ENCODE measurements around the gene ECE2. TPM values are rescaled to one million over a fixed set of nuclear protein-coding genes. Genes with fewer than 3 reads are reported as not detected.

Gene ECE2
- polyA plus RNA-seq, 2 donors, result not detected

GRCh38 chr3:184317201-184317600 is 41.4 kb downstream of the ECE2 start:
- Histone ChIP-seq H3K27ac (ENCODE audit: low read depth in 2 of 2, low read length in 1 of 2) (peak overlapping the region; percentile 68 to 99), H3K9me3 (ENCODE audit: control insufficient read depth in 2 of 2, insufficient read depth in 1 of 2, low read depth in 1 of 2, low read length in 1 of 2) (no peaks in the 10 kb centered on the region), H3K36me3 (ENCODE audit: control insufficient read depth in 2 of 2, insufficient read depth in 2 of 2, low read length in 1 of 2) (peaks cover 7 to 36% of the 10 kb centered on the region in 2 donors), H3K4me3 (ENCODE audit: low read depth in 1 of 2, low read length in 2 of 2) (peak overlapping the region; percentile 84), H3K27me3 (ENCODE audit: control insufficient read depth in 1 of 2, insufficient read depth in 2 of 2, low read length in 2 of 2) (no peaks in the 10 kb centered on the region), H3K4me1 (ENCODE audit: control insufficient read depth in 2 of 2, insufficient read depth in 2 of 2, low read length in 1 of 2) (peaks cover 0 to 28% of the 10 kb centered on the region in 2 donors)
- 45 to 58% methylated on average over 5 of the region's 5 CpGs for WGBS, 2 donors

- peak overlapping the region; percentile 49 to 54 for H3K4me3 ChIP-seq (ENCODE audit: low read depth in 1 of 2, low read length in 2 of 2)
- H3K27ac ChIP-seq (ENCODE audit: low read depth in 2 of 2, low read length in 1 of 2), result peak overlapping the region; percentile 98 to 99
- peaks cover 25 to 61% of the 10 kb centered on the region in 2 donors for H3K36me3 ChIP-seq (ENCODE audit: control insufficient read depth in 2 of 2, insufficient read depth in 2 of 2, low read length in 1 of 2)
- H3K27me3 ChIP-seq (ENCODE audit: control insufficient read depth in 1 of 2, insufficient read depth in 2 of 2, low read length in 2 of 2), result no peaks in the 10 kb centered on the region
- no peaks in the 10 kb centered on the region for H3K9me3 ChIP-seq (ENCODE audit: control insufficient read depth in 2 of 2, insufficient read depth in 1 of 2, low read depth in 1 of 2, low read length in 1 of 2)
- H3K4me1 ChIP-seq (ENCODE audit: control insufficient read depth in 2 of 2, insufficient read depth in 2 of 2, low read length in 1 of 2), result peaks cover 0 to 28% of the 10 kb centered on the region in 2 donors
- 0 to 6% methylated on average over 4 of the region's 4 CpGs for WGBS, 2 donors
These were observed 44.3 kb downstream of the ECE2 start for GRCh38 chr3:184320104-184320445.

DNA sequence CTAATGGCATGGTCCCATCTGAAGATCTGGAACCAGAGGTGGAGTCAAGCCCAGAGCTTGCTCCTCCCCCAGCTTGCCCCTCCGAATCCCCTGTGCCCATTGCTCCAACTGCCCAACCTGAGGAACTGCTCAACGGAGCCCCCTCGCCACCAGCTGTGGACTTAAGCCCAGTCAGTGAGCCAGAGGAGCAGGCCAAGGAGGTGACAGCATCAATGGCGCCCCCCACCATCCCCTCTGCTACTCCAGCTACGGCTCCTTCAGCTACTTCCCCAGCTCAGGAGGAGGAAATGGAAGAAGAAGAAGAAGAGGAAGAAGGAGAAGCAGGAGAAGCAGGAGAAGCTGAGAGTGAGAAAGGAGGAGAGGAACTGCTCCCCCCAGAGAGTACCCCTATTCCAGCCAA is 45.8 kb downstream of the ECE2 start:
- H3K4me3 ChIP-seq (ENCODE audit: low read depth in 1 of 2, low read length in 2 of 2), result no peak overlapping the region
- WGBS, 2 donors, result 84 to 90% methylated on average over 5 of the region's 5 CpGs
- H3K9me3 ChIP-seq (ENCODE audit: control insufficient read depth in 2 of 2, insufficient read depth in 1 of 2, low read depth in 1 of 2, low read length in 1 of 2), result no peaks in the 10 kb centered on the region
- H3K27ac ChIP-seq (ENCODE audit: low read depth in 2 of 2, low read length in 1 of 2), result peak overlapping the region in 1 of 2 donors; percentile 45
- H3K36me3 ChIP-seq (ENCODE audit: control insufficient read depth in 2 of 2, insufficient read depth in 2 of 2, low read length in 1 of 2), result peaks cover 31 to 70% of the 10 kb centered on the region in 2 donors
- no peaks in the 10 kb centered on the region for H3K27me3 ChIP-seq (ENCODE audit: control insufficient read depth in 1 of 2, insufficient read depth in 2 of 2, low read length in 2 of 2)
- peaks cover 0 to 23% of the 10 kb centered on the region in 2 donors for H3K4me1 ChIP-seq (ENCODE audit: control insufficient read depth in 2 of 2, insufficient read depth in 2 of 2, low read length in 1 of 2)

GRCh38 chr3:184322731-184323487 is 47.1 kb downstream of the ECE2 start:
- Histone ChIP-seq H3K27ac (ENCODE audit: low read depth in 2 of 2, low read length in 1 of 2) (peak overlapping the region in 1 of 2 donors; percentile 27), H3K27me3 (ENCODE audit: control insufficient read depth in 1 of 2, insufficient read depth in 2 of 2, low read length in 2 of 2) (no peaks in the 10 kb centered on the region), H3K4me1 (ENCODE audit: control insufficient read depth in 2 of 2, insufficient read depth in 2 of 2, low read length in 1 of 2) (peaks cover 0 to 13% of the 10 kb centered on the region in 2 donors), H3K9me3 (ENCODE audit: control insufficient read depth in 2 of 2, insufficient read depth in 1 of 2, low read depth in 1 of 2, low read length in 1 of 2) (no peaks in the 10 kb centered on the region), H3K36me3 (ENCODE audit: control insufficient read depth in 2 of 2, insufficient read depth in 2 of 2, low read length in 1 of 2) (peaks cover 39 to 73% of the 10 kb centered on the region in 2 donors), H3K4me3 (ENCODE audit: low read depth in 1 of 2, low read length in 2 of 2) (no peak overlapping the region)
- 85 to 88% methylated on average over 20 of the region's 20 CpGs for whole genome bisulfite sequencing, 2 donors

DNA sequence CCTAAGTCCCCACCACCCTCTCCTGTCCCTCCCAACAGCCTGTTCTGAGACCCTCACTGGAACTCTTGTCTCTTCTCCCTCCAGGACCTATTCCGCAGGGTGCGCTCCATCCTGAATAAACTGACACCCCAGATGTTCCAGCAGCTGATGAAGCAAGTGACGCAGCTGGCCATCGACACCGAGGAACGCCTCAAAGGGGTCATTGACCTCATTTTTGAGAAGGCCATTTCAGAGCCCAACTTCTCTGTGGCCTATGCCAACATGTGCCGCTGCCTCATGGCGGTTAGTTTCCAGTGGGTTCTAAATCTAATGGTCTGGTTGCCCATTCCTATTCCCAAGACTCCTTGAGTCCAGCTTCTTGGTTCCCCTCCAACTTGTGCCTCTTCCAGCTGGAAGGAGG is 47.9 kb downstream of the ECE2 start:
- 87 to 93% methylated on average over 8 of the region's 8 CpGs for WGBS, 2 donors
- Histone ChIP-seq H3K9me3 (ENCODE audit: control insufficient read depth in 2 of 2, insufficient read depth in 1 of 2, low read depth in 1 of 2, low read length in 1 of 2) (no peaks in the 10 kb centered on the region), H3K4me3 (ENCODE audit: low read depth in 1 of 2, low read length in 2 of 2) (no peak overlapping the region), H3K27ac (ENCODE audit: low read depth in 2 of 2, low read length in 1 of 2) (no peak overlapping the region), H3K36me3 (ENCODE audit: control insufficient read depth in 2 of 2, insufficient read depth in 2 of 2, low read length in 1 of 2) (peaks cover 45 to 80% of the 10 kb centered on the region in 2 donors), H3K4me1 (ENCODE audit: control insufficient read depth in 2 of 2, insufficient read depth in 2 of 2, low read length in 1 of 2) (peaks cover 0 to 13% of the 10 kb centered on the region in 2 donors), H3K27me3 (ENCODE audit: control insufficient read depth in 1 of 2, insufficient read depth in 2 of 2, low read length in 2 of 2) (no peaks in the 10 kb centered on the region)

- no peak overlapping the region for H3K27ac ChIP-seq (ENCODE audit: low read depth in 2 of 2, low read length in 1 of 2)
- peaks cover 46 to 79% of the 10 kb centered on the region in 2 donors for H3K36me3 ChIP-seq (ENCODE audit: control insufficient read depth in 2 of 2, insufficient read depth in 2 of 2, low read length in 1 of 2)
- no peak overlapping the region for H3K4me3 ChIP-seq (ENCODE audit: low read depth in 1 of 2, low read length in 2 of 2)
- peaks cover 0 to 6% of the 10 kb centered on the region in 2 donors for H3K4me1 ChIP-seq (ENCODE audit: control insufficient read depth in 2 of 2, insufficient read depth in 2 of 2, low read length in 1 of 2)
- H3K27me3 ChIP-seq (ENCODE audit: control insufficient read depth in 1 of 2, insufficient read depth in 2 of 2, low read length in 2 of 2), result no peaks in the 10 kb centered on the region
- 88 to 89% methylated on average over 13 of the region's 13 CpGs for WGBS, 2 donors
- H3K9me3 ChIP-seq (ENCODE audit: control insufficient read depth in 2 of 2, insufficient read depth in 1 of 2, low read depth in 1 of 2, low read length in 1 of 2), result no peaks in the 10 kb centered on the region
These were observed 49.4 kb downstream of the ECE2 start for GRCh38 chr3:184325269-184325668.

GRCh38 chr3:184325715-184326369 is 50.0 kb downstream of the ECE2 start:
- WGBS, 2 donors, result 67 to 70% methylated on average over 6 of the region's 6 CpGs
- peaks cover 46 to 74% of the 10 kb centered on the region in 2 donors for H3K36me3 ChIP-seq (ENCODE audit: control insufficient read depth in 2 of 2, insufficient read depth in 2 of 2, low read length in 1 of 2)
- no peak overlapping the region for H3K4me3 ChIP-seq (ENCODE audit: low read depth in 1 of 2, low read length in 2 of 2)
- H3K4me1 ChIP-seq (ENCODE audit: control insufficient read depth in 2 of 2, insufficient read depth in 2 of 2, low read length in 1 of 2), result peaks cover 0 to under 1% of the 10 kb centered on the region in 2 donors
- no peak overlapping the region for H3K27ac ChIP-seq (ENCODE audit: low read depth in 2 of 2, low read length in 1 of 2)
- H3K9me3 ChIP-seq (ENCODE audit: control insufficient read depth in 2 of 2, insufficient read depth in 1 of 2, low read depth in 1 of 2, low read length in 1 of 2), result no peaks in the 10 kb centered on the region
- no peaks in the 10 kb centered on the region for H3K27me3 ChIP-seq (ENCODE audit: control insufficient read depth in 1 of 2, insufficient read depth in 2 of 2, low read length in 2 of 2)

DNA sequence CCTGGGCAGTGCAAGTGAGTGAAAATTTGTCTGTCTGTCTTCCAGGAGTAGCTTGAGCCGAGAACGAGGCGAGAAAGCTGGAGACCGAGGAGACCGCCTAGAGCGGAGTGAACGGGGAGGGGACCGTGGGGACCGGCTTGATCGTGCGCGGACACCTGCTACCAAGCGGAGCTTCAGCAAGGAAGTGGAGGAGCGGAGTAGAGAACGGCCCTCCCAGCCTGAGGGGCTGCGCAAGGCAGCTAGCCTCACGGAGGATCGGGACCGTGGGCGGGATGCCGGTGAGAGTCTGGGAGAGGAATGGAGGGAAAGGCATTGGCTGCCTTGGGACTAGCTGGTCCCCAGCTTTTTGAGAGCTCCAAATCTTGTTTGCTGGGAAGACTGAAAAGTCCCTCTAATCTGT is 51.3 kb downstream of the ECE2 start:
- WGBS, 2 donors, result 94 to 95% methylated on average over 21 of the region's 21 CpGs
- H3K4me3 ChIP-seq (ENCODE audit: low read depth in 1 of 2, low read length in 2 of 2), result no peak overlapping the region
- H3K9me3 ChIP-seq (ENCODE audit: control insufficient read depth in 2 of 2, insufficient read depth in 1 of 2, low read depth in 1 of 2, low read length in 1 of 2), result no peaks in the 10 kb centered on the region
- H3K4me1 ChIP-seq (ENCODE audit: control insufficient read depth in 2 of 2, insufficient read depth in 2 of 2, low read length in 1 of 2), result peaks cover 0 to 2% of the 10 kb centered on the region in 2 donors
- no peaks in the 10 kb centered on the region for H3K27me3 ChIP-seq (ENCODE audit: control insufficient read depth in 1 of 2, insufficient read depth in 2 of 2, low read length in 2 of 2)
- H3K27ac ChIP-seq (ENCODE audit: low read depth in 2 of 2, low read length in 1 of 2), result no peak overlapping the region
- peaks cover 52 to 76% of the 10 kb centered on the region in 2 donors for H3K36me3 ChIP-seq (ENCODE audit: control insufficient read depth in 2 of 2, insufficient read depth in 2 of 2, low read length in 1 of 2)

DNA sequence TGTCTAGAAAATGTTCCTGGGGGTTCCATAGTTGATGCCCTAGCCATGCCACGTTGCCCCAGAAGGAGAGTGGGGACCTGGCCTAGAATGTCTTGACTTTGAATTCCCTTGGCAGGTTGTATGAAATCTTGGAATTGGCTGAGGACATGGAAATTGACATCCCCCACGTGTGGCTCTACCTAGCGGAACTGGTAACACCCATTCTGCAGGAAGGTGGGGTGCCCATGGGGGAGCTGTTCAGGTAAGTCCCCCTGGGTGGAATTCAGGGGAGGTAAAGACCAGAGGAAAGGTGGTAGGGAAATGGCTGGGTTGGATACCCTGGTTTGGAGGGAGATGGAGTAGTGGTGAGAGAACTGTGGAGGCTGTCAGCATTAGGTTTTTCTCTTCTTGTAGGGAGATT is 52.7 kb downstream of the ECE2 start:
- H3K27ac ChIP-seq (ENCODE audit: low read depth in 2 of 2, low read length in 1 of 2), result no peak overlapping the region
- H3K4me3 ChIP-seq (ENCODE audit: low read depth in 1 of 2, low read length in 2 of 2), result no peak overlapping the region
- 57 to 61% methylated on average over 3 of the region's 3 CpGs for WGBS, 2 donors
- no peaks in the 10 kb centered on the region for H3K9me3 ChIP-seq (ENCODE audit: control insufficient read depth in 2 of 2, insufficient read depth in 1 of 2, low read depth in 1 of 2, low read length in 1 of 2)
- peaks cover 44 to 75% of the 10 kb centered on the region in 2 donors for H3K36me3 ChIP-seq (ENCODE audit: control insufficient read depth in 2 of 2, insufficient read depth in 2 of 2, low read length in 1 of 2)
- no peaks in the 10 kb centered on the region for H3K27me3 ChIP-seq (ENCODE audit: control insufficient read depth in 1 of 2, insufficient read depth in 2 of 2, low read length in 2 of 2)
- H3K4me1 ChIP-seq (ENCODE audit: control insufficient read depth in 2 of 2, insufficient read depth in 2 of 2, low read length in 1 of 2), result peaks cover 0 to 2% of the 10 kb centered on the region in 2 donors
